ENCODE results near the gene PDE6C.

The PDE6C gene

DNA sequence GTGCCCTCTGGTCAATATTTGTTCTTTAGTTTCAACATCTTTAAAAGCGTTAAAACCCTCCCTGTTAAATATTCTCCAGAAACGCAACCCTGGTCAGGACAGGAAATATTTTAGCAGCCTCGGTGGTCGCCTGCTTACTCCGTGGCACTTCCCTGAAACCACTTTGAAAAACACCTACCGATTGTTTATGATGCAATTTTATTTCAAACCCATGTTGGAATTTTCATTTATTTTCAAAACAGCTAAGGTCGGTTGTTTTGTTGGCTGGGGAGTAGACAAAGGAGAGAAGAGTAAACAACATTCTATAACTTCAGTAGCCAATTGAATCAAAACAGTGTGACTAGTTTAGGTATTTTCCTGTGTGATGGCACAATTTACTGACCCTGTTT, 10.6 kb upstream of the PDE6C start:
- TF ChIP-seq, protein P1, sequence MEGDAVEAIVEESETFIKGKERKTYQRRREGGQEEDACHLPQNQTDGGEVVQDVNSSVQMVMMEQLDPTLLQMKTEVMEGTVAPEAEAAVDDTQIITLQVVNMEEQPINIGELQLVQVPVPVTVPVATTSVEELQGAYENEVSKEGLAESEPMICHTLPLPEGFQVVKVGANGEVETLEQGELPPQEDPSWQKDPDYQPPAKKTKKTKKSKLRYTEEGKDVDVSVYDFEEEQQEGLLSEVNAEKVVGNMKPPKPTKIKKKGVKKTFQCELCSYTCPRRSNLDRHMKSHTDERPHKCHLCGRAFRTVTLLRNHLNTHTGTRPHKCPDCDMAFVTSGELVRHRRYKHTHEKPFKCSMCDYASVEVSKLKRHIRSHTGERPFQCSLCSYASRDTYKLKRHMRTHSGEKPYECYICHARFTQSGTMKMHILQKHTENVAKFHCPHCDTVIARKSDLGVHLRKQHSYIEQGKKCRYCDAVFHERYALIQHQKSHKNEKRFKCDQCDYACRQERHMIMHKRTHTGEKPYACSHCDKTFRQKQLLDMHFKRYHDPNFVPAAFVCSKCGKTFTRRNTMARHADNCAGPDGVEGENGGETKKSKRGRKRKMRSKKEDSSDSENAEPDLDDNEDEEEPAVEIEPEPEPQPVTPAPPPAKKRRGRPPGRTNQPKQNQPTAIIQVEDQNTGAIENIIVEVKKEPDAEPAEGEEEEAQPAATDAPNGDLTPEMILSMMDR (IDR thresholded peaks at IDR 0.05; ENCODE audit: low read depth, low read length): no peak
- no peaks in the 10 kb centered on the region for H3K36me3 ChIP-seq
- H3K4me3 ChIP-seq (ENCODE audit: low read depth, low read length): no peak overlapping the region
- H3K4me1 ChIP-seq: no peaks in the 10 kb centered on the region
- no peaks in the 10 kb centered on the region for H3K9me3 ChIP-seq
- peaks cover 40% of the 10 kb centered on the region for H3K27me3 ChIP-seq
- DNase-seq: no peak

DNA sequence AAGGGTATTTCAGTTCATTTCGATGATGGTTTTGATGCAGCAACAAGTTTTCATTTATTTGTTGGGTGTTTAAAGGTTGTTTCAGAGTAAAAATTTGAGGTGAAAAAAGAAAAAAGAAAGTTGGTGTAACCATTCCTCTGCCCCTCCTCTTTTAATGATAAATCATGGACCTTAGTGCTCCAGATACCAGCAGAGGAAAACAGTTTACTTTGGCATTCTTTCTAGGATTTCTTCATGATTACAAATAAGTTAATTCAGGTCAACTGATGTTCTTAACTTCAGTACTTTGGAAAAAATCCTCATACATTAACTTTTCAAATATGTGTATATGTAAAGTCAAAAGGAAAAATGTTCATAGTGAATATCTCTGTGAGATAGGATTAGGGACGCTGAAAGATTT, 9.3 kb upstream of the PDE6C start:
- H3K4me1 ChIP-seq: no peaks in the 10 kb centered on the region
- TF ChIP-seq, protein P1 (IDR thresholded peaks at IDR 0.05; ENCODE audit: low read depth, low read length): no peak
- no peak for DNase-seq
- H3K4me3 ChIP-seq (ENCODE audit: low read depth, low read length): no peak overlapping the region
- no peaks in the 10 kb centered on the region for H3K9me3 ChIP-seq
- peaks cover 40% of the 10 kb centered on the region for H3K27me3 ChIP-seq
- no peaks in the 10 kb centered on the region for H3K36me3 ChIP-seq

DNA sequence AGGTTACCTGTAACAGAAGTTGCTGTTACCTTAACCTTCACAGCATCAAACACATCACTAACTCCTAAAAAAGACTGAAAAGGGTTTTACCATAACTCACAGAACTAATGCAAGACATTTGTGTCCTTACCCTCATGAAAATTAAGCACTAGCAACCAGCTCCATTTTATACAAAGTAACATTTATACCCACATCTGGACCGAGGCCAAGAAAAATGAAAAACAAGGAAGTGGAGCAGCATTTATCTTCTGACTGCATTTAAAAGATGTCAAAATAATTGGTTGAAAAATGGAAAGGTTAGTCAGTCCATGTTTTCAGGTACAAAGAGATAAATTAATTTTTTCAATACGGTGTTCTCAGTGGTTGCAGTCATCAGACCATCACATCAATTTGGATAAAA, 8.2 kb upstream of the PDE6C start:
- Histone ChIP-seq H3K9me3 (no peaks in the 10 kb centered on the region), H3K36me3 (no peaks in the 10 kb centered on the region), H3K4me1 (no peaks in the 10 kb centered on the region), H3K4me3 (ENCODE audit: low read depth, low read length) (no peak overlapping the region), H3K27me3 (peaks cover 40% of the 10 kb centered on the region)
- no peak for DNase-seq
- TF ChIP-seq, protein P1 (IDR thresholded peaks at IDR 0.05; ENCODE audit: low read depth, low read length): no peak

DNA sequence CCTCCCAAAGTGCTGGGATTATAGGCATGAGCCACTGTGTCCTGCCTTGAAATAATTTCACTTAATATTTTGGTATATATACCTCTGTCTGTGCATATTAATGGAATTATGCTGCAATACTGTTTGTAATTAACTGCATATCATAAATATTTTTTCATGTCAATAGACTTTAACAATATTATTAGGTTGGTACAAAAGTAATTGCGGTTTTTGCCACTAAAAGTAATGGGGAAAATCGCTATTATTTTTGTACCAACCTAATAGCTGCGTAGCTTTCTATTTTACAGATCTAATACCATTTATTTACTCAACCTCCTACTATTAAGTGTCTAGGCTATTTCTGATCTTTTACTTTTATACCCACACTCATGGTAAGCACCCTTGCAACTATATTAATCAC, 3.9 kb upstream of the PDE6C start:
- TF ChIP-seq, protein P1 (IDR thresholded peaks at IDR 0.05; ENCODE audit: low read depth, low read length): no peak
- Histone ChIP-seq H3K4me1 (no peaks in the 10 kb centered on the region), H3K36me3 (no peaks in the 10 kb centered on the region), H3K4me3 (ENCODE audit: low read depth, low read length) (no peak overlapping the region), H3K27me3 (peaks cover 6% of the 10 kb centered on the region), H3K9me3 (no peaks in the 10 kb centered on the region)
- DNase-seq: no peak

DNA sequence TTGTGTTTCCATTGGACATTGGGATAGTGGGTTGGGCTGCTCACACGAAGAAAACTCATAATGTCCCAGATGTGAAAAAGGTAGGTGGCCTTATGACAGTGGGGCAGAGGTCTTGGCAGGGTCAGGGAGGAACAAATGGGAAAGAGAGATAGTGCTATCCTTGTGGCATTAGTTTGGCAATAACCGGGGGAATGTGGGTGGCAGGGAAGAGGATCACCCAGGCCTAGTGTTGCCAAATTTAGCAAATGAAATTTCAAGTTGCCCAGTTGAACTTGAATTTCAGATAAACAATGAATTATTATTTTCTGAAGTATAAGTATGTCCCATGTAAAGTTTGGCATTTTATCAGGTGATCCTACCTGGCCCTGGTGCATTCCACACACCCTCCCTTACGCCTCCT, 789 bp downstream of the PDE6C start:
- Histone ChIP-seq H3K9me3 (no peaks in the 10 kb centered on the region), H3K4me1 (no peaks in the 10 kb centered on the region), H3K36me3 (no peaks in the 10 kb centered on the region), H3K27me3 (no peaks in the 10 kb centered on the region; the same call in none of the 2 replicates), H3K4me3 (ENCODE audit: low read depth, low read length) (no peak overlapping the region)
- TF ChIP-seq, protein P1 (IDR thresholded peaks at IDR 0.05; ENCODE audit: low read depth, low read length): no peak
- no peak for DNase-seq

DNA sequence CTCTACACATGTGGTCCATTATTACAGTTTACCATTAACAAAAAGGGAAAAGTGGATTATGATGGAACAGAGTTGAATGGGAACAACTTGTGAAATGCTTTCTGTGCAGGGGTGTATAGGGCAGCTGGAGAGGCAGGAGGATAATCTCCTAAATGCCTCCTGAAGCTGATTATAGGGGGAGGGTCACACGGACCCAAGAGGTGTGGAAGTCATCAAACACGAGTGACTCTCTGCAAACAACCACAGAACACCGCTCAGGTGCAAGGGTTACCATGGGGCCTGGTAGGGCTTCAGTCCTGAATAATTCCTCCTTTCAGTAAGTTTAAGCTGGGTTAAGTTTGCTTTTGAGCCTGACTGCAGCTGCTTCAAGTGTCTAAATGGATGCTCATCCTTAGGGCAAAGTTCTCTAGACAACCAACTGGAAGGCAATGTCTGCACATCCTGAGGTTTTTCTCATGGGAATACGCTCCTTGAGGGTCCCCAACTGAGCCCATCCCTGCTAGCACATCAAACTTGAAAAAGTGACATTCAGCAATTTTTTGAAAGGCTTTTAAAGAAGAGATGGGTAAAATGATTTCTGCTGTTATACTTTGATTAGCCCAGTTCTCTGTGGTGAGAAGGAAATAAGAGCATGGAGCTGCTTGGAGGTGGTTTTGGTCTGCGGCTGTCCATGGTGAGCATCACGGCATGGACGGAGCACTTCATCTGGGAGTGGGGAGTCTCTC, 1.9 kb downstream of the PDE6C start:
- Histone ChIP-seq H3K4me1 (no peaks in the 10 kb centered on the region), H3K9me3 (no peaks in the 10 kb centered on the region), H3K4me3 (ENCODE audit: low read depth, low read length) (no peak overlapping the region), H3K27me3 (no peaks in the 10 kb centered on the region; the same call in none of the 2 replicates), H3K36me3 (no peaks in the 10 kb centered on the region)
- no peak for DNase-seq
- TF ChIP-seq, protein P1 (IDR thresholded peaks at IDR 0.05; ENCODE audit: low read depth, low read length): no peak
